BJ (cell line): ENCODE data around the gene CNTFR. TPM values are rescaled to one million over a fixed set of nuclear protein-coding genes. Genes with fewer than 3 reads are reported as not detected.

Source experiments
- CTCF ChIA-PET: fragments of 350-600 bp; formaldehyde crosslinking; extraction: SDS; loops from one replicate; lab custom pipeline; 2021; ENCODE audit warnings: antibody characterized with exemption, inconsistent platforms; lab: Yijun Ruan, JAX
- POLR2A ChIA-PET: fragments of 300-600 bp; sonication (Branson Sonifier 250); formaldehyde crosslinking; extraction: SDS; loops from one replicate; lab custom pipeline; 2021; ENCODE audit warnings: antibody characterized with exemption; lab: Charles Lee
- DNase-seq: peaks from one replicate; pipeline ENCODE4 v3.0.0-alpha.2; 2011; ENCODE audit warnings: low read depth
- H3K27me3 ChIP-seq: 2 replicates; pipeline ENCODE4 v1.6.0; 2011; ENCODE audit warnings: low read length; ENCODE audit not compliant: control insufficient read depth, insufficient read depth
- H3K36me3 ChIP-seq: 2 replicates; pipeline ENCODE4 v1.5.1; 2011; ENCODE audit warnings: low read length; ENCODE audit not compliant: control insufficient read depth, insufficient read depth
- H3K4me3 ChIP-seq: 2 replicates; pipeline ENCODE4 v1.5.1; 2011; ENCODE audit warnings: low read depth, mild to moderate bottlenecking, control low read depth, low read length
- CTCF ChIP-seq: IDR thresholded peaks from 2 replicates; pipeline ENCODE4 v1.5.1; 2011; ENCODE audit warnings: low read depth, mild to moderate bottlenecking, control low read depth, inconsistent platforms, low read length, moderate library complexity; ENCODE audit not compliant: insufficient read depth
- polyA plus RNA-seq: library from polyadenylated mRNA; depleted of rRNA; stranded (reverse); fragments of >200 nt; gene quantifications from 2 replicates; pipeline ENCODE4 v1.2.3, GENCODE V29; 2011

Gene CNTFR
- polyA plus RNA-seq, 1 experiment = 0.09 TPM

DNA sequence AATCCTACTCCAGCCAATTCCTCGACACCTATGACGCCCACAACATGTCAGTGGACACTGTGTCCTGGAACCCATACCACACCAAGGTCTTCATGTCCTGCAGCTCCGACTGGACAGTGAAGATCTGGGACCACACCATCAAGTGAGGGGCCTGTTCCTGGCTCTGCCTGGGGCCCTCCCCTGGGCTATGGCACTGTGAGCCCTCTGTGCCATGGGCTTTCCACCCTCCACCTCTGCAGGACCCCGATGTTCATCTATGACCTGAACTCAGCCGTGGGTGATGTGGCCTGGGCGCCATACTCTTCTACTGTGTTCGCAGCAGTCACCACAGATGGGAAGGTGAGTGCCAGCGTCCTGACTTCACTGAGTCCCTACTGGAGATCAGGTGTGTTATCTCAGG is 75.1 kb downstream of the CNTFR start:
- no peak for DNase-seq
- no peak overlapping the region for H3K4me3 ChIP-seq
- H3K36me3 ChIP-seq = no peaks in the 10 kb centered on the region
- ChIA-PET POLR2A (no interaction called here), CTCF (interaction anchor here (0.5 to 3.0 kb wide), 3 partner anchors 13 to 184 kb away, joined by 3 to 23 read pairs (median 6); no protein-coding TSS in a partner anchor)
- TF ChIP-seq CTCF = no peak
- H3K27me3 ChIP-seq = peaks cover 9% of the 10 kb centered on the region

GRCh38 chr9:34513567-34514214 is 75.8 kb downstream of the CNTFR start:
- H3K4me3 ChIP-seq = no peak overlapping the region
- peaks cover 9% of the 10 kb centered on the region for H3K27me3 ChIP-seq
- TF ChIP-seq CTCF = no peak
- CTCF ChIA-PET = interaction anchor here (0.5 to 3.0 kb wide), 6 partner anchors 11 to 183 kb away, joined by 3 to 23 read pairs (median 3); no protein-coding TSS in a partner anchor
- no peak for DNase-seq
- POLR2A ChIA-PET = no interaction called here
- H3K36me3 ChIP-seq = no peaks in the 10 kb centered on the region

- POLR2A ChIA-PET = no interaction called here
- no peak for TF ChIP-seq CTCF
- H3K36me3 ChIP-seq = no peaks in the 10 kb centered on the region
- CTCF ChIA-PET = interaction anchor here (0.7 to 3.0 kb wide), 7 partner anchors 11 to 121 kb away, joined by 3 to 23 read pairs (median 5); no protein-coding TSS in a partner anchor
- no peak overlapping the region for H3K4me3 ChIP-seq
- DNase-seq = no peak
- H3K27me3 ChIP-seq = peaks cover 9% of the 10 kb centered on the region
Measured at GRCh38 chr9:34512131-34513078, 77.1 kb downstream of the CNTFR start.

DNA sequence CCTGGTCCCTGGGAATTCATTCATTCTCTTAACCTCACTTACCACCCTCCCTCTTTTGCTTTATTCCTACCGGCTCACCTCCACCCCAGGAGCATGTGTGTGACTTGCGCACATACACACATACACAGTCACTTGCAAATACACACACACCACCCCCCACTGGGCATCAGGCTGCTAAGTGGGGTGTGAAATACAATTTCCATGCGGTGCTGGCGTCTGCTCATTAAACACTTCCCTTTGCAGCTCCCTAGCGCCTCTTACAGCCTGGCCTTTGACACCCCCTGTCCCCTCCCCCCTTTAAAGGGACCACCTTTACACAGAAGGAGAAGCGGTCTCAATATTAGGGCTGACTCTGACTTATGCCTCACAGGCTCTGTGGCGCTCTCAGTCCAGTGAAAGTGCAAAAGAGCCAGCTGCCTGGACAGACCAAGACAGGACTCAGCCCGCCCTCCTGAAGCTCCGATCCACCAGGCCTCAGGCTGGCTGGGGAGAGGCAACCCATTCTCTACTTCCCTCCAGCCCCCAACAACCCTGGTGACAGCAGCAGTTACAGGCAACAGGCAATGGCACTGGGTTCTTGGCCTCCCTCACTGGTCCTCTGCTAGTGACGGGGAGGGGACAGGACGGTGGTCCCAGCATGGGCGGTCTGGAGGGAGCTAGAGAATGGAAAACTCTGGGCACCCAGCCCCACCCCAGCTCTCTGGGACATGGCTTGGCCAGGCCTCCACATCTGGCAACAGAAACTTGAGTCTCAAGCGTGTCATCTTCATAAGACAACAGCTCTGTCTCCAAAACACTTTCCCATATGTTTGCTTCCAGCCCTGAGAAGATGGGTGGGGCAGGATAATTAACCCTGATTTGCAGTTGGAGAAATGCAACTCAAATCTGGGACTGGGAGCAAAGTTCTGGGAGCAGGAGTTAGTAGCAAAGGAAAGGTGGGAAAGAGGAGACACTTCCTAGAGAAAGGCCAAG is 78.7 kb downstream of the CNTFR start:
- ChIA-PET POLR2A (no interaction called here), CTCF (interaction anchor here (1.4 to 2.5 kb wide), 5 partner anchors 9 to 107 kb away, joined by 3 to 11 read pairs (median 6); no protein-coding TSS in a partner anchor)
- no peak for TF ChIP-seq CTCF
- Histone ChIP-seq H3K36me3 (no peaks in the 10 kb centered on the region), H3K27me3 (peaks cover 11% of the 10 kb centered on the region), H3K4me3 (no peak overlapping the region)
- no peak for DNase-seq
